22Rv1 (cell line): ENCODE results near the gene NBEAL2.

Source experiments
- ZFX ChIP-seq: fragments of 450-650 bp; IDR thresholded peaks from 2 replicates; pipeline ENCODE4 v1.6.1; 2017; ENCODE audit warnings: antibody characterized with exemption, borderline replicate concordance
- TF ChIP-seq, protein P1 (sequence below): fragments of 450-650 bp; IDR thresholded peaks from 2 replicates; pipeline ENCODE4 v1.5.1; 2017; ENCODE audit warnings: mild to moderate bottlenecking

GRCh38 chr3:46935168-46935858 lies 44.2 kb upstream of the NBEAL2 start:
- TF ChIP-seq, protein P1, sequence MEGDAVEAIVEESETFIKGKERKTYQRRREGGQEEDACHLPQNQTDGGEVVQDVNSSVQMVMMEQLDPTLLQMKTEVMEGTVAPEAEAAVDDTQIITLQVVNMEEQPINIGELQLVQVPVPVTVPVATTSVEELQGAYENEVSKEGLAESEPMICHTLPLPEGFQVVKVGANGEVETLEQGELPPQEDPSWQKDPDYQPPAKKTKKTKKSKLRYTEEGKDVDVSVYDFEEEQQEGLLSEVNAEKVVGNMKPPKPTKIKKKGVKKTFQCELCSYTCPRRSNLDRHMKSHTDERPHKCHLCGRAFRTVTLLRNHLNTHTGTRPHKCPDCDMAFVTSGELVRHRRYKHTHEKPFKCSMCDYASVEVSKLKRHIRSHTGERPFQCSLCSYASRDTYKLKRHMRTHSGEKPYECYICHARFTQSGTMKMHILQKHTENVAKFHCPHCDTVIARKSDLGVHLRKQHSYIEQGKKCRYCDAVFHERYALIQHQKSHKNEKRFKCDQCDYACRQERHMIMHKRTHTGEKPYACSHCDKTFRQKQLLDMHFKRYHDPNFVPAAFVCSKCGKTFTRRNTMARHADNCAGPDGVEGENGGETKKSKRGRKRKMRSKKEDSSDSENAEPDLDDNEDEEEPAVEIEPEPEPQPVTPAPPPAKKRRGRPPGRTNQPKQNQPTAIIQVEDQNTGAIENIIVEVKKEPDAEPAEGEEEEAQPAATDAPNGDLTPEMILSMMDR, result no peak
- TF ChIP-seq ZFX, result no peak
